ENCODE results near the gene RGSL1.

RGSL1 gene

DNA sequence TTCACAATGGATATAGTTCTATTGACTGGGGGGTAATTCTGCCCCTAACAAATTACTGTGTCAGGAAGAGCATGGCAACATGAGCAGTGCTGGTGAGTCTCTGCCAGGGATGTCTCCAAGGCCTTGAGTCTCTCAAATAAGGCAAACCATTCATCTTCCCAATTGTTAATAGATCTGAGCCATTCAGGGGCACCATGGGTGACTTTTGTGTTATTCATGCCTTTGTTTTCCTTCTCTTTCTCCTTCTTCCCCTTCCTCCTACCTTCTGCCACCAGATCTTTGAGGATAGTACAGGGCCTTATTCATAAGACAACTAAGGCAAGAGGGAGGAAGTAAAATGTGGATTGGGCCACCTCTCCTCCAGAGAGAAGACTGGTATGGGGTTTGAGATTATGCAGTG lies at the start of gene RGSL1:
Gene RGSL1, plus strand, starts transcription at position 60 of the 400 bp plus-strand sequence. Its CDS starts 20 bp downstream, at position 80.
- FAIRE-seq: no peak

DNA sequence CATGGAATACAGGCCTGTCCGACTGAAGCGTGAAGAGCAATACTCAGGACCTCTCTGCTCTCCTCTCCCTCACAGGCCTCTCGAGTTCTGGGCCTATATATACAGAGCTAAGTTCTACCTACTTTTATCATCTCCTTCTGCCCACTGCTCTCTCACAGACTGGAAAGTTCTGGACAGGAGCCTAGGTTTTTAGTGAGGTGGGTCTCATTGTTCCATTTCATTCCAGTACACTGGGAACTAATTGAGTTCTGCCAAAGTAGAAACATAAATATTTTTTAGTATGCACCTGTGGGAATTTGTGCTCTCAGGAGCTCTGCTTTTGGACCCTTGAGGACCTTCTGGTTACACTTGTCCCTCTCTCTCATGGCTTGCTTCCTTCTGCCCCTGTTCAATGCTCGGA lies 49.4 kb upstream of the RGSL1 start, which contains the start of gene TEDDM1:
Gene TEDDM1, minus strand, starts transcription at position 101 of the 400 bp plus-strand sequence. CDS start 182 bp downstream, outside the sequence.
- no peak for FAIRE-seq

DNA sequence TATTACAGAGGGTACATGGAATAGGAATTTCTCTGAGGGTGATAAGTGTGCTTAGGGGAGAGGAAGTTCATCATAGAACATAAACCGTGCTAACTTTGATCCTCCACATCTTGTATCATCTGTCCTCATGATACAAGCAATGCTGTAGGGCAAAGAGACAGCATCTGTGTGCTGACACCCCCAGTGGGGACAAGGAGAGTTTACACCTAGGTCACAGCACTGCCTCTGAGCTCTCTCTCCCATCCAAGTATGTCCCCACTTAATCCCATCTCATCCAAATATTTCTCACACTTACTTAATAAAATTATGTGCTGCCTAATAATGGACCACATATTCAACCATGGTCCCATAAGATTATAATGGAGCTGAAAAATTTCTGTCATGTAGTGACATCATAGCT lies 45.2 kb upstream of the RGSL1 start:
- FAIRE-seq: no peak

DNA sequence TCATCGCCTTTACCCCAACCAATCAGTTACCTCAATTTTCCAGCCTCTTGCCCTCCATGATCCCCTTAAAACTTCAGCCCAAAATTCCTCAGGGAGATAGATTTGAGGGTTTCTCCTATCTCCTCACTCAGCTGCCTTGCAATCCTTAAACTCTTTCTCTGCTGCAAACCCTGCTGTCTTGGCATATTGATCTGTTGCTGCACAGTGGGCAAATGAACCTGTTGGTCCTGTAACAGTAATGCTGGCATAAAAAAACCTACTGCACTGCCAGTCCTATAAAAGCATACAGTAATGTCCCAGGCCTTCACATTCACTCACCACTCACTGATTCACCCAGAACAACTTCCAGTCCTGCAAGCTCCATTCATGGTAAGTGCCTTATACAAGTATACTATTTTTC lies 44.4 kb upstream of the RGSL1 start:
- no peak for FAIRE-seq

DNA sequence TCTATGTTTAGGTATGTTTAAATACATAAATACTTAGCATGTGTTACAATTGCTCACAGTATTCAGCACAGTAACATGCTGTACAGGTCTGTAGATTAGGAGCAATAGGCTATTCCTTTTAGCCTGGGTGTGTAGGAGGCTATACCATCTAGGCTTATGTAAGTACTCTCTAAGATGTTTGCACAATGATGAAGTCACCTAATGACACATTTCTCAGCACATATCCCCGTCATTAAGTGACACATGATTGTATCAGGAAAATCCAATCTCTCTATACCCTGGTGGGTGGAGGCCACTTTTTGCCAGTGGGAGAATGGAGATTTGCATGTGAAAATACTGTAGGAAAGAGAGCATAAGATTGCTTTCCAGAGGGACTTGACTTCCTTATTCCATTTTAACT lies 43.9 kb upstream of the RGSL1 start:
- FAIRE-seq: no peak

DNA sequence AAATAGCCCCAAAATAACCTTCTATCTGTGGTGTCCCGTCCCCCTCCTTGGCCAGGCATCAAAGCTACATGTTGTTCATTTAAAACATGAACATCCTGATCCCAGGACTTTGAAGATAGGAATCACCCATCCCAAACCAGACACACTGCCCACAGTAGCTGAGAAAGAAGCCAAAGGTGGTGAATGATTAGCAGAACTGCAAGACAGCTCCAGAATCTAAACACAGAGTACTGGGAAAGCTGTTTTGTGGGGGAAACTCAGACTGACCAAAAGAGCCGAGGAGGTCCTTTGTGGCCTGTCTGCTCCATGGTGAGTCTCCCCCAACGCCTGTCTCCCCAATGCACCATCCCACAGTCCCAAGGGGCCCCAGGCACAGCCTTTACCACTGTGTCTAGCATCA lies 42.2 kb upstream of the RGSL1 start:
- FAIRE-seq: no peak

DNA sequence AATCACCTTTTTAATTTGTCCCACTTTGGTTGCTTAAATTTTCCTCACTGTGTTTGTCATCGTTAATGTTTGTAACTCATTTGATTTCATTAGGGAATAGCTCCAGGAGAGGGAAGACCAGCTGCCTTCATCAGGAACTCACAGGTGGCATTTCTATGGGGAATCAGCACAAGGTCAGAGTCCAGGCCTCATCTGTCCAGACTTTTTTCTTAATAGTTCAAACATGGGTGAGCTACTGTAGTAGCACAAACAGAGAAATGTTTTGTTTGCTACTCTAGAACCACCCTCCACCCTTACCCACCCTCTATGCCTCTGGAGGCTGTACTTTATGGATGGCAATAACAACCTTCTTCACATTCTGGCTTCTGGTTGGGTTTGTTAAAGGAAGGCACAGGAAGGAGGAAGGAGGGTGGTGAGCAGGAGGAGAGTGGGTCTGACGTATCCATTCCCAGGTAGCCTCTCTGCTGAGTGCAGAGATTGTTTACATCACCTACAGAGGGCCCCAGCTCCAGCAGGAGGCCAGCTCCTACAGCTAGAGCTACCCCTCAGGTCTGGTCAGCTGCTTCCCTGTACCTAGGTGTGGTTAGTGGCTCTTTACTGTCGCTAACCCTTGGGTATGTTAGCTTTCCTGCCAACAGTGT lies 41.4 kb upstream of the RGSL1 start:
- no peak for FAIRE-seq

DNA sequence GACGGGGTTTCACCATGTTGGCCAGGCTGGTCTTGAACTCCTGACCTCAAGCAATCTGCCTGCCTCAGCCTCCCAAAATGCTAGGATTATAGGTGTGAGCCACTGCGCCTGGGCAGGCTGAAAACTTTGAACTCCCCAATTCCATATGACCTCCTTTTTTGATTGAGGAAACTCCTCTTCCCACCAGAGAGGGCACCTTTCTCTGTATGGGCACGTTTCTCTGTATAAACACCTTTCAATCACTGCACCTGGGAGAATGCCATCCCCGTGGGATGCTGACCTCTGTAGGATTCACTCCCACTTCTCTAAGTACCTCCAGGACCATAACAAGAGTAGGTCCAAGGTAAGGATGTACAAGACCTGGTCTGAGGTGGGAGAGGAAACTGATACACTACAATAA lies 39.8 kb upstream of the RGSL1 start:
- no peak for FAIRE-seq

DNA sequence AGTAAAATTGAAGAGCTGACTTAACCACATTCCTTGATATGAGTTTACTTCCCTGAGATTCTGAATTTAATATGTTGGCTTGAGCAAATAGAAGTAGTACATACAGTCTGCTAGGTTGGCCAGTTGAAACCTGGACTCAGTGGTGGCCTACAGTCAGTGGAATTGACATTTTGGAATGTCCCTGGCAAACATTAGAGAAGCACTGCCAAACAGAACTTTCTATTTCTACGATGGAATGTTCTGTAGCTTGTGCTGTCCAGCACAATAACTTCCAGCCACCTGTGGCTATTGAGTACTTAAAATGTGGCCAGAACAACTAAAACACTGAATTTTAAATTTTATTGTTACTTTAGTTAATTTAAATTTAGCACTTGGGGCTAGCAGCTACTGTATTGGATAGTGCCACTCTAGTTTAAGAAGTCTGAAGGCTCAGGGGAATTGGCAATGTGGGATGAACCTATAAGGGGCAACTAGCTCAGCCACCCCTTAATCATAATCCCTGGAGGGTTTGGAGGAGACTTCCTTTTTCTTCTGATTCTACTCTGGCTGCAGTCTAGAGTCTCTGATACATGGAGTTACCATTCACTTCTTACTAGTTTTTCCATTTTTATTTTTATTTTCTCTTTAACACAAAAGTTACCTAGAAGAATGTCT lies 39.2 kb upstream of the RGSL1 start:
- FAIRE-seq: no peak

DNA sequence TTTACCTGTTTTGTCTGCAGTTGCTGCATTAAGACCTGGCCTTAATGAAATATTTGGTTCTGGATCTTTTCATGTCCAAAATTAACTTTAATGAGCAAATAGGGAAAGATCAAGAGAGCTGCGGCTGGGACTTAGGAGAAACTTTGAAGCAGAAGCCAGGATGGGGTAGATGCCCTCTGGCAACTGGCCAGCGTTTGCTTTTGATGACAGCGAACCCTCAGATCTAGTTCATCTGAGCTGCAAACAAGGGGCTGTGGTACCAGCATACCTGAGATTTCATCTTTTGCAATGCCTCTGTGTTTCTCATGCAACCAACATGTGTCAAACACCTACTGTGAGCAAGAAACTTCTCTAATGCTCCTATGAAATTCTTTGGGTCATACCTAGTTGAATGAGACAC lies 36.5 kb upstream of the RGSL1 start:
- FAIRE-seq: no peak

DNA sequence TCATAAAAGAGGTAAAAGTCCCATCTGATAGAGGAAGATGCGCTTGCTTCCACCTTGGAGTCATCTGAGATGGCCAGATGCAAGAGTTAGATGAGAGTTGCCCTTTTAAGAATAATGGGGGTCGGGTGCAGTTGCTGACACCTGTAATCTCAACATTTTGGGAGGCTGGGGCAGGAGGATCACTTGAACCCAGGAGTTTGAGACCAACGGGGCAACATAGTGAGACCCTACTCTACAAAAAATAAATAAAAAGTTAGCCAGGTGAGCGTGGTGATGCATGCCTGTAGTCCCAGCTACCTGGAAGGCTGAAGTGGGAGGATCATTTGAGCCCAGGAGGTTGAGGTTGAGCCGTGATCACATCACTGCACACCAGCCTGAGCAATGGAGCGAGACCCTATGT lies 36.0 kb upstream of the RGSL1 start:
- no peak for FAIRE-seq

DNA sequence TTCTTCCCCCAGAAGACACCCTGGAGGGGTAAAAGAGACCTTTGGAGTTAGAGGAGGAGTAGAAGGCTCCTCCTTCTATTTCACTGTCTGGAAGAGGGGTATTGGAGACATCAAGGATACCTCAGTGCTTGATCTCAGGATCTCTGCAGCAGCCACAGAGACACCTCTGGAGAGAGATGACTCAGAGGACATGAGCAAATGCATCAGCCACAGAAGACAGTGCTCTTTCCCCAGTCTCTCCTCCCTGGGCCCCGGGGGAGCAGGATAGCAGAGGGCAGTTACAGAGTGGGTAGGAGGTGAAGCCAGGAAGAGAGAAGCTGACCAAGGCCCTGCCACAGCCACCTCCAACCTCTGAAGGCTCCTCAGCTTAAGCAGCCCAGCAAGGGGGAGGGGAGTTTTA lies 34.2 kb upstream of the RGSL1 start:
- no peak for FAIRE-seq

DNA sequence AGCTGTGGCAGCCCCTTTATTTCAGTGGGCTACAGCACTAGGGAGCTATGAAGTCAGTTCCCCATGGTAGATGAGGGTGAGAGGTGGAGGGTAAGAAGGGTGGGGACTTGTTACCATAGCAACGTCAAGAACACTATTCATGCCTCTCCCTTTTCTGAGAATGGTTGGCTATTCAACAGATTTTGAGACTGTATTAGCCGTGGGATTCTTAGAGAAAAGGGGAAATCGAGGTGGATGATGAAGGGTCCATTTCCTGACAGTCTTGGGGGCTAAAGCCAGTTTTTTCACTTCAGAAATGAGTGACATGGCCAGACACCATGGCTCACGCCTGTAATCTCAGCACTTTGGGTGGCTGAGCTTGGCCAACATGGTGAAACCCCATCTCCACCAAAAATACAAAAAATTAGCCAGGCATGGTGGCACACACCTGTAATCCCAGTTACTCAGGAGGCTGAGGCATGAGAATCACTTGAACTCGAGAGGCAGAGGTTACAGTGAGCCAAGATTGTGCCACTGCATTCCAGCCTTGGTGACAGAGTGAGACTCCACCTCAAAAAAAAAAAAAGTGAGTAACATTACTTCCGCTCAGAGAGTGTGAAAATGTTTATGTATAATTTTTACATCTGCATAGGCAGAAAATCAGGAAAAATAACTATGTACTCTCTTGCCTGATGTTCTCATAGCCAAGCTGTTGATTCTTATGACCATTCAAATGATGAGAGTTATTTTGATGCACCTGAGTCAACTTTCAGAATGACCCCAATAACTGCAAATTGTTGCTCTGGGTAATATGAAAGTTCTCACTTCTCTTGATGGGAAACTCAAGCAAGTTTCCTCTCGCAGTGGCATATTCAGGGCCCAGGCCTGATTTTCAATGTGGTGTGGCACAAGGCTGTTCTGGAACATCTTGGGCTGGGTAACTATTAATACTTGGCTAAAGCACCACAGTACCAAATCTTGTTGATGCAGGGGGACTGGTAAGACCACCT lies 23.2 kb upstream of the RGSL1 start:
- FAIRE-seq: no peak

DNA sequence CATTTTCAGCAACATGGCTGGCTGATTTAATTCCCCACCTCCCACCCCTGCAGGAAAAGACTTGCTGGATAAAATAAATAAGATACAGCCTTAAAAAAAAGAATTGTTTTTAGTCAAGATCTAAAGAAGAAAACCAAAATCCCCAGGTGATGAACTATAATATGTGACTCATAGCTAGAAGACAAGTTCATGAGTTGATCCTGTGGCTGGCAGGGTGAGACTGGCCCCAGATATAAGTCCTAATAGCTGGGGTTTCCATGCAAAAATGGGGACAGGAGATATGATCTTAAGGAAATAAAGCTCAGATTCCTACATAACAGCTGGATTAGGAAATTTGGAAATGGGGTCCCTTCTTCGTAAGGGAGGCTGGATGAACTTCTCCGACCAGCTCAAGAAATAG lies 21.9 kb upstream of the RGSL1 start:
- FAIRE-seq: no peak

DNA sequence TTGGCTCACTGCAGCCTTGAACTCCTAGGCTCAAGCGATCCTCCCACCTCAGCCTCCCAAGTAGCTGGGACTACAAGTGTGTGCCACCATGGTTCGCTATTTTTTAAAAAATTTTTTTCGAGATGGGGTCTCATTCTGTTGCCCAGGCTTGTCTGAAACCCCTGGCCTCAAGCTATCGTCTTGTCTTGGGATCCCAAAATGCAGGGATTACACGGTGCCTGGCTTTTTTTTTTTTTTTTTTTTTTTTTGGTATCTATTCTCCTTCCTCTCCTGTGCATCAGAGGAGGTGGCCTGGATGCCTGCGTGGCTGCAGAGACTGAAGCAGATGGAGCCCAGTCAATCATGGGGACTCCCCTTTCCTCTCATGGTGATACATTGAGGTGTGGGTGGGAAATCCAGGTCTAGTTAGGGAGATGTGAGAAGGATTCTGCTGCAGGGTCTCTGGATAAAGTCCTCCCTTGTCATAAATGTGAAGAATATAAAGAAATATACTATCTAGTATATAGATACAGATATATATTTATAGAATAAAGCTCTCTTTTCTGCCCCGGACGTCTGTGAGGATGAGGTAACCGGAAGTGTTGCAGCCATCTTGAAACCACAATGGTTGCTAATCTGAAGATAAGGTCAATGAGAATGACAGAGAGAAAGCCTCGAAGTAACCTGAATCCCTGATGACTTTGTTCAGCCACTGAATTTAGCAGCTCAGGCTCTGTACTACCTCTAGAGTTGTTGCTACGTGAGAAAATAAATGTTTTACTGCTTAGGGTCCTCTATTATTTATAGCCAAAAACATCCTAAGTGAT lies 19.5 kb upstream of the RGSL1 start:
- no peak for FAIRE-seq

DNA sequence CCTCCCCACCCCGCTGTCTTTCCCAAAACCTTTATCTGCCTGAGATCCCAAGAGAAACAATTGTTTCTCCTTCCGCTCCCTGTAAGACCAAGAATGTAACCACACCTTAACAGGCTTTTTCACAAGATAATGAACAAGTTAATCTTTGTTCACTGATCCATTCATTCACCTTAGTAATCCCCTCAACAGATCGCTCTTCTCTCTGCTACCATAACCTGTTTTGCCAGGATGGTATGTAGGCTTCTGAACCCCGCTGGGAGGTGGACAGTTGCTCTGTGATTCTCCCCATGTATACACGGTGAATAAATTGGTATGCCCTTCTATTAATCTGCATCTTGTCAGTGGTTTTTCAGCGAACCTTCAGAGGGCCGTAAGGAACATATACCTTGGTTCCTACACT lies 18.7 kb upstream of the RGSL1 start:
- no peak for FAIRE-seq

DNA sequence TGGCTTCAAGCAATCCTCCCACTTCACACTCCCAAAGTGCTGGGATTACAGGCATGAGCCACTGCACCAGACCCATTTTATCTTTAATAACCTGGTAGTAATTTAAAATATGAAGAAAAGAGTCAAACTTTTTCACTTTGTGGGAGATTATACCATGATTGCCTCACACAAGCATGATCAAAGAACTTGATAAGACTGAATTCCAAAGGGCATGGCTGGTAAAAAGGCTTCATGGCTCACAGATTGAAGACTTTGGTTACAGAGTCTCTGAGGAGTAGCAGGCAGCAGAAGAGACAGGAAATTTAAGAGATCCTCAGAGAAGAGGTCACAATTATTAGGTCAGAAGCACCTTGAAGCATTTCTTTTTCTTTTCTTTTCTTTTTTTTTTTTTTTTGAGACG lies 16.4 kb upstream of the RGSL1 start:
- FAIRE-seq: no peak

DNA sequence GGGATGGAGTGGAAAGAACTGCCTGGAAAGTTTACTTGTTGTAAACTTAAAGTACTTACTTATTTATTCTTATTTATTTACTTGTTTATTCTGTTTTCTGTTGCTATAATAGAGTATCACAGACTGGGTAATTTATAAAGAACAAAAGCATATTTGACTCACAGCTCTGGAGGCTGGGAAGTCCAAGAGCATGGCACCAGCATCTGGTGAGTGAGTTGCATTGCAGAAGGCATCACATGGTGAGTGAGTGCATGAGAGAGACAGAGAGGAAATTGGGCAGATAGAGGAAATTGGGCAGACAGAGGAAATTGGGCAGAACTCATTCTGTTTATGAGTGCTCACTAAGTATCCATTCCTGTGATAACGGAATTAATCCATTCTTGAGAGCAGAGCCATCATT lies 11.6 kb upstream of the RGSL1 start:
- no peak for FAIRE-seq

DNA sequence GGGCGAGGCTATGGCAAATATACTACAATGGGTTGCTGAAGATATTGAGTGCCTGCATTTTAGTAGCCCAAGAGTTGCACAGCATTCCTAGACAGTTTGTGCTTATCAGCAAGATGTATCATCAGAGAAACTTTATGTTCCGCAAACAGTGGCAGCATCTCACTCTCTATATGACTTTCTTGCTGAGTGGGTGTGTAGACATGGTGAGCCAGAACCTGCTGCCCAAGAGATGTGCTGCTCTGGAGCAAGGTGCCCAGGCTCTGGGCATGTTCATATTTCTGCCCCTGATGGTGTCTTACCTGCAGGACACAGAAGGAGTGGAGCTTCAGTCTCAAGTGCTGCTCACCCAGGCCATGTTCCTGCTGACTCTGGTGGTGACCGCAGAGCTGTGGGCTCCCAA lies 8.2 kb upstream of the RGSL1 start:
- FAIRE-seq: no peak

DNA sequence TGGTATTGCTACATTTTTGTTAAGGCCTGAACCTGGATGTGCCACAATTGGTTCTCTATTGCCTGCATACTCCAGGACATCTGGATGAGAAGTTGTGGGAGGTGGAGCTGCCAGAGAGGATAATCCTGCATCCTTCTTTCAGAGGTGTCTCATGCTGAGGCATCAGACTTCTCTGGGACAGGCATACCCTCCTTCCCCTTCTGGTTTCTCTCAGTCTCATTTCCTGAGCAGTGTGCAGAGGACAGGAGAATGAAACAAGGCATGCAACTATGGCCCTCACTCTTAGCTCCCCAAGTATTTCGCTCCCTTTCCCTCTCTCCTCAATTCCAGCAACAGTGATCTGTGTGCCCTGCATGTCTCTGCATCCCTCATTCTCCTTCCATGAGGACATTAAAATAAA lies 7.6 kb upstream of the RGSL1 start:
- FAIRE-seq: no peak

DNA sequence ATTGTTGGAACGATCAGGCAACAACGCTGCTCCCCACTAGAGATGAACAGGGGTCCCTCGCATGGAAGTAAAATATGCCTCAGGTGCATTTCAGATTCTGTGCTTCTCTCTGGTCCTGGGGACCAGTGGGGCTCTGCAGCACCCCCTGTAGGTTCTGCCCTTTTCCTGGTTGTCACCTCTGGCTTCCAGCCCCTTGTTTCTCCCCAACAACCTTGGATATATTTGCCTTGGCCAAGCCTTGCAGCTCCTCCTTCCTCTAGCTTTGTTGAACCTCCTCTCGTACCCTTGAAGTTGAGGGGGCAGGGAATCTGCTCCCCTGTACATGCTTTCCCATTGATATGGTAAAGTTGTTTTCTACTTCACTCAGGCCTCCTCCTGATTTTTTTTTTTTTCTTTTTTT lies 5.4 kb upstream of the RGSL1 start:
- FAIRE-seq: no peak

DNA sequence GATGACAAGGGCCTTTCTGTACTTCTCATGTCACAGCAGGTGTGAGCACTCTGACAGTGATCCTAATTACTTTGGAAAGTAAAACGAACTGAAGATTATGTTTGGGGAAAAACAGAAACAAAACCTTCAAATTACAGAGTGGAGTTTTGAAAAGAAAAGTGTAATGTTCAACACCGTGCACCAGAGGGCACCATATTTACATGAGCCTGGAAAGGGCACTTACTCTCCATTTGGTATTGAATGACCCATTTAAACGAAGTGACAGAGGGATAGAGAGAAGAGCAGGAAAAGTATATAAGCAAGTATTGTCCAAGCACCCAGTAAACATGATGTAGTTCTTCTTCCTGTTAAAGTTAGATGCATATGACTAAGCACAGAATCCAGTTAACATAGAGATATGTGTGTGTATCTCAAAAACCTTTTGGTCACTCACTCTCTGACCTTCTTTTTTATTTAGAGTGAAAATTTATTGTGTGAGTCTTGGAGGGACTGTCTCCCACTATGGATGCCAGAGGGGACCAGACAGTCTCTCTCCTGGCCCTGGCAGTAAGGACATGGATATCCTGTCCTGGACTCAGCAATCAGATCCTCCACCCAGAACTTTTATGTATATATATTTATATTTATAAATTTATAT lies 3.8 kb upstream of the RGSL1 start:
- peak; percentile 70 for FAIRE-seq
